HG03108 (cell line): ENCODE data around the gene MRPL48.
"Not testable (repeated sequence)": the region's sequence is repeated elsewhere in the genome, so short reads cannot be mapped to it uniquely, and the experiment has no call there.

ENCODE experiments used
- ATAC-seq: cut with Tn5 transposase; IDR thresholded peaks from one replicate; pipeline ENCODE4 v1.9.1; 2021; ENCODE audit warnings: moderate library complexity; ENCODE audit not compliant: unreplicated experiment

Gene MRPL48

DNA sequence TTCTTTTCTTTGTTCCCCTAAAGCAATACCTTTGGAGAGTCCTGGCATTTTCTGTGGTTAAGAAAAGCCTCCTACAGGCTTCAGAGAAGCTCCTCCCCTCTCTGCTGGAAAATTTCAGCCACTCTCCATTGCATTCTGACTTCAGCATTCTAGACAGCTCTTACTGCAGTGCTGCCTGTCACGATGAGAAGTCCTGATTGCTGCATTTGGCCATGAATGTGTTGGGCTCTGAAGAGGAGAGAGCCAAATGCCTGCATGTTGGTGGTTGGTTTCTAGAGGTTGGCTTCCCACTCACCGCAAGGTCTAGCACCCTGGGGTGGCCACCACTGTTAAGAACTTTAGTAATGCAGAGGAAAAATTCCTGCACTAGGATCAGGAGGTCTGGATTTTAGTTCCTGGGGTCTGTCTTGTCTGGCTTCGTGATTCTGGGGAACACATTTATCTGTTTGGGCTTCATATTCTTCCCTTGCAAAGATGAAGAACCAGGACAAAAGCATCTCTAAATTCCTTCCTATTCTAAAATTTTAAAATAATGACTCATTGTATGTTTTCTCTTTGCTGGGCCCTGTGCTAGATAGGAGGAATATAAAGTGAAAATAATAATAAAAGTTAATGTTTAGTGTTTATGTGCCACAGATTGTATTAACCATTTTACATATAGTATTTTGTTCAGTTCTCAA, 50.9 kb downstream of the MRPL48 start:
- no peak for ATAC-seq

DNA sequence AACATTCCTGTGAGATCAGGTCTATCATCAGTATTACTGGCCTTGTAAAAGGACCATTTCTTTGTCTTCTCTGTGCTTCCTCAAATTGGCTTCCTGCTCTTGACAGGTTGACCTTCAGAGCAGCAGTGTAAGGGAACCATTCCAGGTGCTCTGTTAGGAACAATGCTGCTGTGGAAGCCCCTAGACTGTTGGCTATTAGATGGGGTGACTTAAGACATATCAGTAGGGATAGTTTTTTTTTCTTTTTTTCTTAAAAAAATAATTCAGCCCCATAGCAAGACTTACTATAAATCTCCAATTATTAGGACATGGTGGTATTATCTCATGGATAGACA, 51.4 kb downstream of the MRPL48 start:
- no peak for ATAC-seq

DNA sequence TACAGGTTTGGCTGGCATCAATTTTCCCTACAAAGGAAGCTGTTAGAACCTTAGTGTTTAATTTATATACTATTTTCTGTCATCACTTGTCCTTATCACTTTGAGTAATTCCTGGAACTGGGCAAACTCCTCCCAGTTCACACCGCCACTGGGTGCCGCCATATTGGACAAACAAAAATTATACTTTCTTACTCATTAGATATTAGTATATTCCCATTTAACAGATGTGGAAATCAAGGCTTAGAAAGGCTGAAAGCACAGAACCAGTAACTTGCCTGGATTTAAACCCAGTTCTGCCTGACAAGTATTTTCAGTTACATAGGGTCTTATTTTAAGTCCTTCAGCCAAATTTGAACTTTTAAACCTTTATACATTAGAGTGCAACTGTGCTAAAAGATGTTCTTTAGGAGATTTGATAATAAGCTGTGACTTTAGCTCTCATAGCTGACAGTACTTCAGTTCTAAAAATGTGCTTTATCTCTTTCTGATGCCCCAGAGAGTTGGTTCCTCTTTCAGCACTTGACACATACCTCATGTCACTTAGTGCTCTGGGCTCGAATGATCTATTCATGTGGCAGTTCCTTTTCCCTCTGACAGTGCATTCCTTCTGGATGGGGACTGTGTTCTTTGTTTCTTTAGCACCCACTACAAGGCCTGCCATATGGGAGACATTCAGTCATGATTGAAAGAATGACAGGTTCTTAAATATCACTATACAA, 63.5 kb downstream of the MRPL48 start:
- no peak for ATAC-seq

DNA sequence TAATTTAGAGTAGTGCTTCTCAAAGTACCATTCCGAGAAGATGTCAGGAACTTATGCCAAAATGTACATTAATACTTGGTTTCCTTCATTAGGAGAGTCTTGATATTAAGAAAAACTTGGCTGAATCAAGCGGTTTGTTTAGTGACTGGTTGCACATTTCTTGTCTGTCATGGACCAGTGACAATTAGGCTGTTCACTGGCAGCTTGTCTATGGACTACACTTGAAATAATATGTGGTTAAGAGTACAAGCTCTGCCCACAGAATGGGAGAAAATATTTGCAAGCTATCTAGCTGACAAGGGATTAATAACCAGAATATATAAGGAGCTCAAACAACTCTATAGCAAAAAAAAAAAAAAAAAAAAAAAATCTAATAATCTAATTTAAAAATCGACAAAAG, 64.4 kb downstream of the MRPL48 start:
- ATAC-seq, result no peak

DNA sequence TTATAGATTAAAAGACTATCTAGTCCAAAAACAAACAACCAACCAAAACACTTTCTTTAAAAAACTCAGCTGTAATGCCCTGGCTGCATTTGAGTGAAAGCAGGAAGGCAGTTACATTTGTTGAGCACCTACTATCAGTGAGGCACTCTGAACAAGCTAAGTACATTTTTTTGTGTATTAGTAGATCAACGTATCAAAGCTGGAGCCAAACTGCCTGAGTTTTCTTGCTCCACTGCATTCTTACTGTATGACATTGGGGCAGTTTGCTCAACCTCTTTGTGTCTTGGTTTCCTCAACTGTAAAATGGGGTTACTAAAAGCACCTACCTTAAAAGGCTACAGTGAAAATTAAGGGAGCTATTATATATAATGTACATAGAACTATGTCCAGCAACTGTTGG, 67.0 kb downstream of the MRPL48 start:
- ATAC-seq, result no peak

DNA sequence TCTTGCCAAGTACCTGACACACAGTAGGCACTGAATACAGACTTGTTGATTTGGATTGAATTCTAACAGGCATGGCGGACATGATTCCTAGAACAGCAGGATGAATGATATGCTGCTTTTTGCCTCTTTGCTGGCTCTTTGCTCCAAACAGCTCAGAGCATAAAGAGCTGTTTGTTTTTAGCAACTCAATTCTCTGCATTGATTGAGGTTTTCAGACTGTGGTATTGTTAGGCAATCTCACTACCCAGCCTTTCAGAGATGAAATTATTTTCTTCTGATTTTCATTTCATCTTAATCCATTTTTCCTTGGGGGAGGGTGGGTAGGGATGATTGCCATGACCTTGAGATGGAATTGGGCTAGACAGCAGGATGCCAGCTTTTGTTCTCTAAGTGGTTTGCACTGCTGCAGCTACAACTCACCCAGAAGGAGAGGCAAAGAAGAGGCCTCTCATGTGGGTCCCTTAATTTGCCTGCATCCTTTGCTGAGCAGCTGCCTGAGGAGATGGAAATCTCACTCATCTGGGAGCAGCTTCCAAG, 68.4 kb downstream of the MRPL48 start:
- ATAC-seq, result no peak

DNA sequence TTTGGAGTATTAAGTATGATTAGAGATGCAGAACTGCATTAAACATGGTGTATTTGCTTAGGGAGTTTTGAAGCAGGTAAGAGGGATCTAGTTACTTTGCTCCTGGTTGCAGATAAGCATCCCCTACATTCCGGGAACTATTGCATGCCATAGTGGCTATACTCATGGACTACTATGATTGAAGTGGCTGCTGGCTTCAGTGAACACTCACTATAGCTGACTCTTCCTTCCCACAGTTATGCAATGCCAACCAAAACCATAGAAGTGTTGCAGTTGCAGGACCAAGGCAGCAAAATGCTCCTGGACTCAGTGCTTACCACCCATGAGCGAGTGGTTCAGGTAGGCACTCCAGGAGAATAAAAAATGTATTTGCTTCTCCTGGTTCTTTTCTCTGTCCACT, 72.0 kb downstream of the MRPL48 start:
- no peak for ATAC-seq

DNA sequence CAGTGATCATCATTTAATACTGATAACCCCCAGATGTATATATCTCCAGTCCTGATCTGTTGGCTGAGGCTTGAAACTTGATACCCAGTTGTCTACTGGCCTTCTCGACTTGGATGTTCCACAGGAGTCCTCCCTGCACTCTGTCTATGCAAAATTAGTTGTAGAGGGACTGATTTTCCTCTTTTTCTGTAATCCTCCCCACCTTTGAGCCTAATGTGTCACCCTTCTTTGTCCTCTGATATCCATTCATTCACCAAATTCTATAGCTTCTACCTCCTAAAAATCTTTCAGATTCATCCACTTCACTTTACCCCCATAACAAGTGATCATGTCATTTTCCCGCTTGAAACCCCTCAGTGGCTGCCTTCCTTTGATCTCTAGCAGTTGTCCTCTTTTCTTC, 72.5 kb downstream of the MRPL48 start:
- no peak for ATAC-seq

DNA sequence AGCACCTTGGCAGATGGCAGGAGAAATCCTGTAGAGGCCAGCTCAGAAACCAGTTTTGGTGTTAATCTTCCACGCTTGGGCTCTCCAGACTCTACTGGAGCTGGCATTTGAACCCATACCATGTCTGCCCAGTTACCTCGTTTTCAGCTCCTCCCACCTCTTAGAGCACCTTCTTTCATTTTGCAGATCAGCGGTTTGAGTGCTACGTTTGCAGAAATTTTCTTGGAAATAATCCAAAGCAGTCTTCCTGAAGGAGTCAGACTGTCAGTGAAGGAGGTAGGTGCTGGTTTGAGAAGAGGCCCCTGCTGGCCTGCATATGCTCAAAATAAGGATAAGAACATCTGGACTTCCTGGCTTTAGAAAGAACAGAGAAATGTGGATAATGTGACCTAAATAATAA, 75.3 kb downstream of the MRPL48 start:
- no peak for ATAC-seq

DNA sequence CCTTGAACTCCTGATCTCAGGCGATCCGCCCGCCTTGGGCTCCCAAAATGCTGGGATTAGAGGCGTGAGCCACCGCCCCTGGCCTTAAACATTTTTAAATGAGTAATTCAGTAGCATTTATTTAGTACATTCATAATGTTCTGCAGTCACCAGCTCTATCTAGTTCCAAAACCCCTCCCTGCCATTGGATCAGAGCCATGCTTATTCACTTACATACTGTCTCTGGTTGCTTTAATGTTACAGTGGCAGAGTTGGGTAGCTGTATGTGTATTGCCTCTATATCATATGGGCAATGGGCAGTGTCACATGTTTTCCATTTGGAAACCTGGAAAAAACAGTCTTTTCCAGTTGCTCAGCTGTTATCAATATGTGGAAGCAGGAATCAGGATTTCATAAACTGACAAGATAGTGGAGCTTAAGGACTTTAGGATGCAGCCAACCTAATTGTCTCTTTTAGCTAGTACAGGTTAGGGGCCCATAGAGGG, 78.5 kb downstream of the MRPL48 start:
- no peak for ATAC-seq

DNA sequence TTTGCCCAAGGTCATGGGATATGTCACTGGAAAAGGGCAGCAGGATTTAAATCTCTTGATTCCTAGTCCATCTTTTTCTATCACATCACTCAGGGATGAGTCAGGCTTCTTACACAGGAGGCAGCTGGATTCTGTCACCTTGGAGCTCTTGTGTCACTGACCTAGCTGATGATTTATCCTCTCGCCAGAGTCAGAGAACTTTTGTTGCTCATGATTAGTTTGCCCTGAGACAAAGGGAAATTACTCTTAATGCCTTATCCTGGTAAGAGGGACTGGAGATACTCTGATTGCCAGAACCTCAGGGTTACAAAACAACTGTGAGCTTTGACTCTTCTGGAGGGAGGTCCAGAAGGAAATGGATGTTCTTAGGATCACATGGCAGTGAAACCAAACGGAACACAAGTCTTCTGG, 78.9 kb downstream of the MRPL48 start:
- no peak for ATAC-seq

DNA sequence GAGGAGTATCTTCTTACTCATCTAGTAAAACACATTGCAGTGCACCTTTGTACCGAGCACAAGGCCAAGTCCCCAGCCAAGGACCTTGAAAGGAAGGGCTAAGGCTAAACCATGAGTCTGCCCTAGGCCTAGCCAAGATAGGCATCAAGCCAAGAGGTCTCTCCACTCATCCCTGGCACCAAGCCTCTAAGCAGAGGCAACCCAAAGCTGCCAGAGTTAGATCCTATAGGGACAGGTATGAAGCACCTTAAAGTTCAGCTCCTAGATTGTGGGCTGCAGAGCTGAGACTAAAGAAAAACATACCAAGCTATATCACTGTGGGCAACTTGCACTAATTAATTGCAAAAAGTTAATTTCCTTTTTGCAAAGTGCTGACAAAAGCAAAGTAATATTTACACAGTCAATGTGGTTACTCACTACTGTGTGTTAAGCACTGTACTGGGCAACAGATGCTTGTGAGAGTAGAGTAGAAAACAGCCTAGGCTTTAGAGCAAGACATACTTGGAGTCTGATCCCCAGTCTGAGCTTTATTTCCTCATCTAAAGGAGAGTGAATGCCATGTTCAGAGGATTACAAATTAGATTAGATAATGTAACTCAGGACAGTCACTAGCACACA, 81.8 kb downstream of the MRPL48 start:
- ATAC-seq, result no peak

DNA sequence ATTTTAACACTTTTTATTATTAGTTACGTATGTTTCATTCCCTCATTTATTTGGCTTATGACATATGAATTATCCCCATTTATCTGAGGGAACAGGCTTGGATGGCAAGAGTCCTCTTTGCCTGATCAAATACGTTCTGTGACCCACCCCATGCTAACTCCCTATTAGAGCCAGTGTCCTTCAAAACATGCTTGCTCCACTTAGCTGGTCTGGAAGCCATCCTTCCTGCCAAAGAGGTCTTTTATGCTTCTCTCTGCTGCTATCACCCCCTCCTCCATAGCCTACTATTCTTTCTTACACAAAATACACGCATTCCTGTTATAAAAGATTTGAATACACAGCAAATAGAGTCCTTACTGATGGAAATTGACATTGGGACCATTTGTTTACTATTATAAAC, 82.6 kb downstream of the MRPL48 start:
- no peak for ATAC-seq

DNA sequence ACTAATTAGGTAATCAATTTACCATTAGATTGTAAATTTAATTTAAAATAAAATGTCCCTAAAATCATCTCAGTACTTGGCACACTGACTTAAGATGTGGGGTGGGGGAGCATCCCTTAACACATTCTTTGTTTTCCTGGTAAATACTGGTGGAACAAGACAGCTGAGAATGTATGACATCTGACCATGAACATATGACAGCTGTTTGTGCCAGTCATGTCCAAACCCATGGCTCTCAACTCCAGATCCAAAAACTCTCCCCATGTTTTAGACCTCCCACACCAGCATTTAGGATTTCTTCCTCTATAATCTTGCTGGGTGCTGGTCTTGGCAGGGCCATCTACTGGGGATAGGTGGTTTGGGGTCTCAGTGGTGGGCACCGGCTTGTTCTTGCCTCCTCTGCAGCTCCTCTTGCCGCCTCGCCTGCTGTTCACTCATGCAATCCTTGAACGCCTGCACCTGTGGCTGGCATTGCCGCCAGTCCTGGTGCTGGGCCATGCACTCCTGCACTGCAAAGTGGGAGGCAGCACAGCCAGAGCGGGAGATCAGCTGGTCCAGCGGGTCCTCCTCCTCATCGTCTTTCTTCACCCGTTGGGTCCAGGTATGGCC, 85.2 kb downstream of the MRPL48 start:
- ATAC-seq, result no peak

DNA sequence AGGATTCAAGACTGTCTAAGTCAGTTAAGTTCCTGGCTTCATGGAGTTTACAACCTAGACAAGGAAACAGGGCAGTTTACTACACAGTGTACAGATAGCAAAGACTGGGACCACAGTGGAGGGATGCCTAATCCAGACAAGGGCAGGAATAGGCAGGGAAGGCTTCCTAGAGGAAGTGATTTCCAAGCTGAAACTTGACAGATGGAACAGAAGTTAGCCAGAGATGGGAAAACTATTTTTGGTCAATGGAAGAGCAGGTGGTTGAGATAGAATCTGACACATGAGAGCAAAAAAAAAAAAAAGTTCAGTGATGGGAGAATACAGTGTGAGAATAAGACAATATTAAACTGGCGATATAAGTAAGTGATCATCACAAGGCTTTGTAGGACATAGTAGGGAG, 87.7 kb downstream of the MRPL48 start:
- no peak for ATAC-seq

DNA sequence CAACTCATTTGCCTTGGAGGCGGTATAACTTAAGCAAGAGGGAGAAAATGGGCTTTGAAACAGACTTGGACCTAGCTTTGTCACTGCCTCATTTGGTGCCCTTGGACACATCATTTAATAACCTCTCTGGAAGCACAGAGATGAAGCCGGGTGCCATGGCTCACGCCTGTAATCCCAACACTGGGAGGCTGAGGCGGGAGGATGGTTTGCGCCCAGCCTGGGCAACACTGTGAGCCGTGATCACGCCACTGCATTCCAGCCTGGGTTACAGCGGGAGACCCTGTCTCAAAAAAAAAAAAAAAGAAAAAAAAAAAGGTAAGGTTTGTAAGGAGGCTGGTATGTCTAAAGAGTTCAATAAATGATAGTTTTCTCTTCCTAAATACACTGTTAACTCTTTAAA, 88.2 kb downstream of the MRPL48 start:
- no peak for ATAC-seq

DNA sequence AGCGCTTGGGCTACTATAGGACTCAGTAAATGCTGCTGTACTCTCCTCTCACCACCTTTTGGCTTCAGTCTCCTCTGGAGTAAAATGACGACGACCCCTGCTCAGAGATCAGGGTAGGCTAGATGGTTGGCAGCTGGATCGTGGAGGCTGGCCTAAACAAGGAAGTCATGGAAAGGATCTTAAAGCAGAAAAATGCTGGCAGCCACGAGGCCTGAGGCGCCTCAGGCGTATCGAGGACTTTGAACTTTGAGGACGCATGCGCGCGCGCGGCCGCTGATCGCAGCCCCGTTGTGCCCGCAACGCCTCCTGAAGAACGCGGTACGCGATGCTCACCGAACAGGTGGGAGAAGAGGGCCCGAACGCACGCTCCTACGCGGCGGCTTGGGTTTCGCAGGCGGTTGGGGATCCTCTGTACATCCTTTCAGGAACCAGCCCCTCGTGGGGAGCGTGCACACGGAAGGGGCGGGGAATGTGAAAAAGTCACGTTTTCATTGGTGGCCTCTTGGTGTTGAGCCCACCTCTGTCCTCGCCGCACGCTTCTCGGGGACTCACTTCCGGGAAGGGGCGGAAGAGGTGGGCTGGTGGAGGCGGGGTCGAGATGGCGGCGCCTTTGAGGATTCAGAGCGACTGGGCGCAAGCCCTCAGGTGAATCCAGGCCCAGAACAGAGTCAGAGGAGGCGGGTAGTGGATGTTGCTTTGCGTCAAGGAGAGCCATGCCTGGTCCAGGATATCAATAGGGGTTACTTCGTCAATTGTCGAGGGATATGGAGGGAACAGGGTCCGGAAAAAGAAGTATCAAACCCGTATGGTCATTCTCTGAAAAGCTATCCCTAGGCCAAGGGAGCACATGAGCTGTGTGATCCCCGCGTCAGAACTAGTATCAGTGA, 89.0 kb downstream of the MRPL48 start, which contains the start of the genes COA4 and PAAF1:
Gene COA4, minus strand, starts transcription at position 423 of the 887 bp plus-strand sequence. CDS start 3,468 bp downstream, outside the sequence.
Gene PAAF1, plus strand, starts transcription at position 576 of the 887 bp plus-strand sequence. Its CDS starts 23 bp downstream, at position 599.
- ATAC-seq, result peak; percentile 97

DNA sequence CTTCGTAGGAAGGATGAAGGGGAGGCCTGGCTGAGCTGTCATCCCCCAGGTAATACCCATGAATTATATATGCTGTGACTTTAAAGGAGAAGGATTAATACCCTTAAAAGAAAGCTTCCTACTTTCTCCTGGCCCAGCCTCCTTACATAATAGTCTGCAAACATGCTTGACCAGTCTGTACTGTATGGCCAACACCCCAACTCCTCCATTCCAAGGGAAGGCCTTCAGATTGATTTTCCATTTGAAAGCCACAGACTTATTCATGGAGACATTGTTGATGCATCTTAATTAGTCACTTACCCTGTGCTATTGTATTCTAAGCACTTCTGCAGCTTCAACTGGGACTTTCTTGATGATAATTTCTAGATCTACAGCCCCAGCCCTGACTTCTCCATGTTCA, 91.1 kb downstream of the MRPL48 start:
- no peak for ATAC-seq

DNA sequence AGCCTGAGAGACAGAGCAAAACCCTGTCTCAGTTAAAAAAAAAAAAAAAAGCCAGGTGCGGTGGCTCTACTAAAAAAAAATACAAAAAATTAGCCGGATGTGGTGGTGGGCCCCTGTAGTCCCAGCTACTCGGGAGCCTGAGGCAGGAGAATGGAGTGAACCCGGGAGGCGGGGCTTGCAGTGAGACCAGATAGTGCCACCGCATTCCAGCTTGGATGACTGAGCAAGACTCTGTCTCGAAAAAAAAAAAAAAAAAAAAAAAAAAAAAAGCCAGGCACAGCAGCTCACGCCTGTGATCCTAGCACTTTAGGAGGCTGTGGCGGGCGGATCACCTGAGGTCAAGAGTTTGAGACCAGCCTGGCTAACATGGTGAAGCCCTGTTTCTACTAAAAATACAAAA, 92.8 kb downstream of the MRPL48 start:
- ATAC-seq, result not testable (repeated sequence)

DNA sequence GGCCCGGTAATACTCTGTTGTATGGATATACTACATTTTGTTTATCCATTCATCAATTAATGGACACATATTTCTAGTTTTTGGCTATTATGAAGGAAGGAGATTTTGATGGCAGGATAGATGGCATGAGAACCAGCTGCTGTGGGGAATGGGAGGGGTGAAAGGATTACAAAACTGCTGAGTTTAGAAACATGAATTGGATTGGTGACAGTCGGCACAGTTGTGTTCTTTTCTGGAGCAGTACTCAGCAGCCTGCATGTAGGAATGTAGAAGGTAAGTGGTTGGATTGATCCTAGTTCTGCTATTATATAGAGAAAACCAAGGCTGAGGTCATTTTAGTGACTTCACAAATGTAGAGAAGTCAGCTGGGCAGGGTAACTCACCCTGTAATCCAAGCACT, 96.2 kb downstream of the MRPL48 start:
- no peak for ATAC-seq
